Measurements from ENCODE around the gene ZNF598. TPM values are rescaled to one million over a fixed set of nuclear protein-coding genes. Genes with fewer than 3 reads are reported as not detected.

ZNF598 gene
- total and polyA plus RNA-seq, 2 of the 13 experiments (the other 11 are each of a cell fraction or from before 2014, with no cell fraction given): 13.5 to 14.2 TPM

- 0 out of 2 replicates have a peak, but pooled peaks have one; percentile 29 for TF ChIP-seq ZHX2 (IDR thresholded peaks at IDR 0.05; ENCODE audit: low read depth)
- TF ChIP-seq ZHX2 (CRISPR knock-in tag; IDR thresholded peaks at IDR 0.05; ENCODE audit: borderline replicate concordance): no peak
- peak; percentile 54 for TF ChIP-seq ZNF350 (CRISPR knock-in tag; IDR thresholded peaks at IDR 0.05; ENCODE audit: borderline replicate concordance, low read depth)
- TF ChIP-seq ZSCAN5A (CRISPR knock-in tag; IDR thresholded peaks at IDR 0.05; ENCODE audit: borderline replicate concordance): no peak
- TF ChIP-seq ONECUT2 (CRISPR knock-in tag; IDR thresholded peaks at IDR 0.05): peak; percentile 23; the same call in 1 of the 2 replicates
- no peak for TF ChIP-seq ZNF549 (CRISPR knock-in tag; IDR thresholded peaks at IDR 0.05)
- 0 out of 2 replicates have a peak, but pooled peaks have one; percentile 27 for TF ChIP-seq SSRP1 (CRISPR knock-in tag; IDR thresholded peaks at IDR 0.05)
- peak; percentile 38 for TF ChIP-seq AGO1 (IDR thresholded peaks at IDR 0.05; ENCODE audit: low read depth, low read length, poor library complexity, severe bottlenecking)
- peak; percentile 27; the same call in 1 of the 2 replicates for TF ChIP-seq ZNF143 (CRISPR knock-in tag; IDR thresholded peaks at IDR 0.05)
- TF ChIP-seq ZNF614 (CRISPR knock-in tag; IDR thresholded peaks at IDR 0.05; ENCODE audit: borderline replicate concordance): peak; percentile 72; the same call in 1 of the 2 replicates
- peak; percentile 47 for TF ChIP-seq MED1 (CRISPR knock-in tag; IDR thresholded peaks at IDR 0.05)
- TF ChIP-seq KDM5B (CRISPR knock-in tag; IDR thresholded peaks at IDR 0.05; ENCODE audit: borderline replicate concordance): peak; percentile 24; the same call in 1 of the 2 replicates
- TF ChIP-seq TFAP4 (IDR thresholded peaks at IDR 0.05; ENCODE audit: borderline replicate concordance, low read depth): peak; percentile 91
- no peak for TF ChIP-seq ISL2 (CRISPR knock-in tag; IDR thresholded peaks at IDR 0.05)
- TF ChIP-seq KLF12 (CRISPR knock-in tag; IDR thresholded peaks at IDR 0.05; ENCODE audit: borderline replicate concordance): peak; percentile 99
- 0 out of 2 replicates have a peak, but pooled peaks have one; percentile 29 for TF ChIP-seq ZNF639 (CRISPR knock-in tag; conservative IDR thresholded peaks at IDR 0.05)
- no peak for TF ChIP-seq PAF1 (CRISPR knock-in tag; IDR thresholded peaks at IDR 0.05)
- 0 out of 2 replicates have a peak, but pooled peaks have one; percentile 46 for TF ChIP-seq PCBP1 (IDR thresholded peaks at IDR 0.05; ENCODE audit: borderline replicate concordance, low read depth, low read length)
- TF ChIP-seq ZBTB20 (CRISPR knock-in tag; IDR thresholded peaks at IDR 0.05; ENCODE audit: borderline replicate concordance, low read depth): no peak
- no peak for TF ChIP-seq SMYD3 (CRISPR knock-in tag; IDR thresholded peaks at IDR 0.05)
Measured at GRCh38 chr16:2003827-2004641, 5.6 kb downstream of the ZNF598 start (continued).

Measured in HepG2 (cell line).